HG03571 (cell line): ENCODE results near the gene CYP21A2.
"Not testable (repeated sequence)": the region's sequence is repeated elsewhere in the genome, so short reads cannot be mapped to it uniquely, and the experiment has no call there.

Source experiments
- ATAC-seq: cut with Tn5 transposase; IDR thresholded peaks from one replicate; pipeline ENCODE4 v1.9.1; 2021; ENCODE audit not compliant: unreplicated experiment

CYP21A2 gene

GRCh38 chr6:32052626-32053025 is 14.4 kb downstream of the CYP21A2 start:
- ATAC-seq: not testable (repeated sequence)

GRCh38 chr6:32053314-32053713 is 15.1 kb downstream of the CYP21A2 start:
- ATAC-seq: not testable (repeated sequence)

- ATAC-seq: not testable (repeated sequence)
Measured at GRCh38 chr6:32055756-32056155, 17.5 kb downstream of the CYP21A2 start.

GRCh38 chr6:32056254-32056653 is 18.0 kb downstream of the CYP21A2 start:
- no peak for ATAC-seq

GRCh38 chr6:32057966-32058365 is 19.8 kb downstream of the CYP21A2 start:
- ATAC-seq: no peak

- no peak for ATAC-seq
Measured at GRCh38 chr6:32058511-32058963, 20.3 kb downstream of the CYP21A2 start.

- ATAC-seq: no peak
Measured at GRCh38 chr6:32060966-32061655, 22.9 kb downstream of the CYP21A2 start.

GRCh38 chr6:32064706-32065105 is 26.5 kb downstream of the CYP21A2 start:
- no peak for ATAC-seq

GRCh38 chr6:32067521-32067920 is 29.3 kb downstream of the CYP21A2 start:
- ATAC-seq: not testable (repeated sequence)

GRCh38 chr6:32068315-32068714 is 30.1 kb downstream of the CYP21A2 start:
- ATAC-seq: not testable (repeated sequence)

GRCh38 chr6:32068867-32069266 is 30.7 kb downstream of the CYP21A2 start:
- no peak for ATAC-seq

- no peak for ATAC-seq
Measured at GRCh38 chr6:32069460-32069859, 31.2 kb downstream of the CYP21A2 start.

GRCh38 chr6:32069878-32070515 is 31.8 kb downstream of the CYP21A2 start:
- ATAC-seq: no peak

- ATAC-seq: no peak
Measured at GRCh38 chr6:32070814-32071543, 32.8 kb downstream of the CYP21A2 start.

GRCh38 chr6:32073101-32073500 is 34.9 kb downstream of the CYP21A2 start:
- ATAC-seq: no peak

GRCh38 chr6:32073613-32074012 is 35.4 kb downstream of the CYP21A2 start:
- no peak for ATAC-seq

GRCh38 chr6:32074996-32075532 is 36.8 kb downstream of the CYP21A2 start:
- ATAC-seq: no peak

- ATAC-seq: no peak
Measured at GRCh38 chr6:32075781-32076180, 37.6 kb downstream of the CYP21A2 start.

- ATAC-seq: no peak
Measured at GRCh38 chr6:32076321-32076809, 38.1 kb downstream of the CYP21A2 start.

- ATAC-seq: no peak
Measured at GRCh38 chr6:32079566-32080290, 41.5 kb downstream of the CYP21A2 start.
